IPS-20b (cell line): ENCODE results near the gene TMEM116.
"Not testable (repeated sequence)": the region's sequence is repeated elsewhere in the genome, so short reads cannot be mapped to it uniquely, and the experiment has no call there.

Experiments used
- H3K27ac ChIP-seq: one replicate; pipeline ENCODE4 v1.5.1; 2013; ENCODE audit warnings: low read length
- H3K27me3 ChIP-seq: 2 replicates; pipeline ENCODE4 v1.6.1; 2013; ENCODE audit warnings: mild to moderate bottlenecking, low read length, inconsistent platforms; ENCODE audit not compliant: insufficient read depth
- H3K36me3 ChIP-seq: 2 replicates; pipeline ENCODE4 v1.6.1; 2013; ENCODE audit warnings: low read depth, mild to moderate bottlenecking, inconsistent platforms, low read length, moderate library complexity; ENCODE audit not compliant: insufficient read depth
- H3K4me1 ChIP-seq: 2 replicates; pipeline ENCODE4 v1.6.1; 2013; ENCODE audit warnings: mild to moderate bottlenecking, control low read depth, inconsistent platforms, low read length, moderate library complexity; ENCODE audit not compliant: insufficient read depth
- H3K4me3 ChIP-seq: 2 replicates; pipeline ENCODE4 v1.5.1; 2013; ENCODE audit warnings: mild to moderate bottlenecking, low read length, inconsistent platforms
- H3K9ac ChIP-seq: 2 replicates; pipeline ENCODE4 v1.6.1; 2013; ENCODE audit warnings: low read depth, mild to moderate bottlenecking, inconsistent platforms, low read length, moderate library complexity
- H3K9me3 ChIP-seq: 2 replicates; pipeline ENCODE4 v1.6.1; 2013; ENCODE audit warnings: mild to moderate bottlenecking, low read depth, low read length, inconsistent platforms; ENCODE audit not compliant: insufficient read depth

TMEM116 gene

GRCh38 chr12:112022241-112023016 is 9.5 kb upstream of the TMEM116 start:
- no peak overlapping the region for H3K27ac ChIP-seq
- no peaks in the 10 kb centered on the region for H3K9me3 ChIP-seq
- H3K27me3 ChIP-seq: no peaks in the 10 kb centered on the region
- no peak overlapping the region for H3K9ac ChIP-seq
- 0 out of 2 replicates have a peak, but pooled peaks cover 4% of the 10 kb centered on the region for H3K4me1 ChIP-seq
- H3K4me3 ChIP-seq: no peak overlapping the region
- H3K36me3 ChIP-seq: peaks cover 68% of the 10 kb centered on the region

GRCh38 chr12:112020947-112021457 is 8.0 kb upstream of the TMEM116 start:
- H3K36me3 ChIP-seq: peaks cover 80% of the 10 kb centered on the region
- H3K9me3 ChIP-seq: no peaks in the 10 kb centered on the region
- no peaks in the 10 kb centered on the region for H3K27me3 ChIP-seq
- 0 out of 2 replicates have a peak, but pooled peaks cover under 1% of the 10 kb centered on the region for H3K4me1 ChIP-seq
- no peak overlapping the region for H3K9ac ChIP-seq
- H3K27ac ChIP-seq: no peak overlapping the region
- no peak overlapping the region for H3K4me3 ChIP-seq

- Histone ChIP-seq H3K36me3 (peaks cover 77% of the 10 kb centered on the region), H3K9ac (no peak overlapping the region), H3K27me3 (no peaks in the 10 kb centered on the region), H3K27ac (no peak overlapping the region), H3K4me3 (no peak overlapping the region), H3K9me3 (no peaks in the 10 kb centered on the region), H3K4me1 (peaks cover 4% of the 10 kb centered on the region; the same call in 1 of the 2 replicates)
Measured at GRCh38 chr12:112018571-112019237, 5.7 kb upstream of the TMEM116 start.

- Histone ChIP-seq H3K36me3 (peaks cover 61% of the 10 kb centered on the region), H3K9ac (no peak overlapping the region), H3K4me3 (no peak overlapping the region), H3K9me3 (no peaks in the 10 kb centered on the region), H3K27ac (no peak overlapping the region), H3K4me1 (peaks cover 4% of the 10 kb centered on the region; the same call in 1 of the 2 replicates), H3K27me3 (no peaks in the 10 kb centered on the region)
Measured at GRCh38 chr12:112017041-112017440, 4.1 kb upstream of the TMEM116 start.

- no peak overlapping the region for H3K4me3 ChIP-seq
- no peak overlapping the region for H3K27ac ChIP-seq
- H3K36me3 ChIP-seq: peaks cover 53% of the 10 kb centered on the region
- H3K9me3 ChIP-seq: no peaks in the 10 kb centered on the region
- peaks cover 10% of the 10 kb centered on the region; the same call in 1 of the 2 replicates for H3K4me1 ChIP-seq
- H3K27me3 ChIP-seq: no peaks in the 10 kb centered on the region
- H3K9ac ChIP-seq: no peak overlapping the region
Measured at GRCh38 chr12:112015938-112016337, 3.0 kb upstream of the TMEM116 start.

- H3K27me3 ChIP-seq: no peaks in the 10 kb centered on the region
- H3K4me3 ChIP-seq: peak overlapping the region; percentile 99
- peak overlapping the region; percentile 83 for H3K27ac ChIP-seq
- H3K9me3 ChIP-seq: no peaks in the 10 kb centered on the region
- peaks cover 37% of the 10 kb centered on the region for H3K36me3 ChIP-seq
- peak overlapping the region; percentile 96 for H3K9ac ChIP-seq
- peaks cover 10% of the 10 kb centered on the region; the same call in 1 of the 2 replicates for H3K4me1 ChIP-seq
Measured at GRCh38 chr12:112013601-112014402, 837 bp upstream of the TMEM116 start.

- Histone ChIP-seq H3K27ac (no peak overlapping the region), H3K4me1 (peaks cover 10% of the 10 kb centered on the region; the same call in 1 of the 2 replicates), H3K36me3 (peaks cover 18% of the 10 kb centered on the region)
Measured at GRCh38 chr12:112011685-112012084, 1.3 kb downstream of the TMEM116 start.

GRCh38 chr12:112010415-112011344 is 2.3 kb downstream of the TMEM116 start:
- H3K27ac ChIP-seq: no peak overlapping the region
- H3K4me3 ChIP-seq: no peak overlapping the region

More at GRCh38 chr12:112011685-112012084, 1.3 kb downstream of the TMEM116 start:
- peak overlapping the region; percentile 99 for H3K4me3 ChIP-seq
- H3K9ac ChIP-seq: peak overlapping the region; percentile 99; the same call in 1 of the 2 replicates
- H3K9me3 ChIP-seq: no peaks in the 10 kb centered on the region
- H3K27me3 ChIP-seq: no peaks in the 10 kb centered on the region

GRCh38 chr12:112009596-112009995 is 3.4 kb downstream of the TMEM116 start:
- H3K4me3 ChIP-seq, H3K27me3 ChIP-seq, H3K27ac ChIP-seq, H3K9ac ChIP-seq, H3K9me3 ChIP-seq, H3K4me1 ChIP-seq, H3K36me3 ChIP-seq: not testable (repeated sequence)

More at GRCh38 chr12:112010415-112011344, 2.3 kb downstream of the TMEM116 start:
- H3K9me3 ChIP-seq: no peaks in the 10 kb centered on the region
- H3K36me3 ChIP-seq: peaks cover 9% of the 10 kb centered on the region
- no peak overlapping the region for H3K9ac ChIP-seq
- peaks cover 10% of the 10 kb centered on the region; the same call in 1 of the 2 replicates for H3K4me1 ChIP-seq
- no peaks in the 10 kb centered on the region for H3K27me3 ChIP-seq

GRCh38 chr12:112008918-112009317 is 4.0 kb downstream of the TMEM116 start:
- Histone ChIP-seq H3K27ac (no peak overlapping the region), H3K9me3 (no peaks in the 10 kb centered on the region), H3K4me3 (no peak overlapping the region), H3K27me3 (no peaks in the 10 kb centered on the region), H3K4me1 (peaks cover 6% of the 10 kb centered on the region; the same call in 1 of the 2 replicates), H3K36me3 (0 out of 2 replicates have a peak, but pooled peaks cover 5% of the 10 kb centered on the region), H3K9ac (no peak overlapping the region)
